AG08396 (cell line): ENCODE measurements around the gene ACOT11.
"Not testable (repeated sequence)": the region's sequence is repeated elsewhere in the genome, so short reads cannot be mapped to it uniquely, and the experiment has no call there.

ENCODE experiments used
- DNase-seq: peaks from one replicate; pipeline ENCODE4 v3.0.0; 2012; ENCODE audit warnings: low spot score, mixed read lengths

The ACOT11 gene

GRCh38 chr1:54547601-54548388 lies at the start of gene ACOT11:
ACOT11 (plus strand) TSS chr1:54548228; CDS start chr1:54548310, 82 bp downstream.
- DNase-seq: peak; percentile 83

GRCh38 chr1:54498383-54499096 lies 49.5 kb upstream of the ACOT11 start:
- no peak for DNase-seq

GRCh38 chr1:54499097-54499359 lies 49.0 kb upstream of the ACOT11 start:
- no peak for DNase-seq

GRCh38 chr1:54499360-54500106 lies 48.5 kb upstream of the ACOT11 start:
- peak; percentile 65 for DNase-seq

- DNase-seq: no peak
Measured at GRCh38 chr1:54500107-54500431, 48.0 kb upstream of the ACOT11 start.

- no peak for DNase-seq
Measured at GRCh38 chr1:54501849-54502248, 46.2 kb upstream of the ACOT11 start.

GRCh38 chr1:54502342-54502741 lies 45.7 kb upstream of the ACOT11 start:
- no peak for DNase-seq

- DNase-seq: peak; percentile 56
Measured at GRCh38 chr1:54506594-54506993, 41.4 kb upstream of the ACOT11 start.

- DNase-seq: no peak
Measured at GRCh38 chr1:54507033-54507870, 40.8 kb upstream of the ACOT11 start.

- peak; percentile 3 for DNase-seq
Measured at GRCh38 chr1:54510715-54511270, 37.2 kb upstream of the ACOT11 start.

GRCh38 chr1:54513921-54514580 lies 34.0 kb upstream of the ACOT11 start:
- DNase-seq: not testable (repeated sequence)

GRCh38 chr1:54516249-54516920 lies 31.6 kb upstream of the ACOT11 start:
- DNase-seq: no peak

GRCh38 chr1:54517496-54517895 lies 30.5 kb upstream of the ACOT11 start:
- no peak for DNase-seq

- DNase-seq: no peak
Measured at GRCh38 chr1:54518489-54518888, 29.5 kb upstream of the ACOT11 start.

- no peak for DNase-seq
Measured at GRCh38 chr1:54519709-54520108, 28.3 kb upstream of the ACOT11 start.

GRCh38 chr1:54520631-54521321 lies 27.3 kb upstream of the ACOT11 start:
- DNase-seq: no peak

- DNase-seq: not testable (repeated sequence)
Measured at GRCh38 chr1:54526565-54526964, 21.5 kb upstream of the ACOT11 start.

- DNase-seq: no peak
Measured at GRCh38 chr1:54528613-54529012, 19.4 kb upstream of the ACOT11 start.

GRCh38 chr1:54532033-54532432 lies 16.0 kb upstream of the ACOT11 start:
- no peak for DNase-seq

GRCh38 chr1:54536656-54537055 lies 11.4 kb upstream of the ACOT11 start:
- not testable (repeated sequence) for DNase-seq
